ENCODE data around the gene SOX8. TPM values are rescaled to one million over a fixed set of nuclear protein-coding genes. Genes with fewer than 3 reads are reported as not detected.
"Not testable (repeated sequence)": the region's sequence is repeated elsewhere in the genome, so short reads cannot be mapped to it uniquely, and the experiment has no call there.

The SOX8 gene
- total RNA-seq, 2 donors from 2014 or later, result 0.43 to 5.9 TPM

DNA sequence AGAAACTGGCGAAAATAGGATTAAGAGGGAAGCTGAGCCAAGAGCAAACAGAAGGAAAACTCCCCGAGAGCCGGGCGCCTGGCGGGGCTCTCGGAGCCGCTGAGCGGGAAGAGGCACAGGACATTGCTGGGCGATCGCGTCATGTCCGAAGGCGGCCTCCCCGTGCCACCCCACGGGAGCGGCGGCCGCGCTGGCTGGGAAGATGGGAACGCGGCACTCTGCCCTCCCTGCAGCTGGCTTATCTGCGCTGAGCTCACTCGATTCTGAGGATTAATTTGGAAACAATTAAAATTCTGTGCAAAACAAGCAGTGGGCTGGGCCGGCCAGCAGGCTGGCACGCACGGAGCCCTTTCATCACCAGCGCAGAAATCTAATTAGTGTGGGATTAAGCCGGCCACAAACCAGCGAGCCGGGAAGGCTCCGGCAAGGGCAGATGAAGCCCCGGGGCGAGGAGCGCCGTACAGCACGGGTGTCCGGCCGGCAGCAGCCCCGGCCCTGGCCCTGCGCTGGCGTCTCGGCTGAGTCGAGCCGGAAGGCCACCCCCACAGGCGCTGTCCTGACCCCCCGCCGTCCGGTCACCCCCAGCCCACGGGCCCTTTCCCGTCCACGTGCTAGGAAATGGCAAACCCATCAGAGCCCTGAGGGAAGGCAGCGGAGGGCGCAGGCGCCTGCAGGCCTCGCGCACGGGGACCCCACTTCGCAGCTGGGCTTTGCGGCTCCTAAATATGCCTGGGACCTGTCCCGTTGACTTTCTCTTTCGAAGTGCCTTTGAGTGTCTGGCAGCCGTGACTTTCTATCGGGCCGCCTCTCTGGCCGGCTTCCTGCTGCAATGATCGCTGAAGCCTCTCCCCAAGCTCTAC, 37.9 kb downstream of the SOX8 start:
- ATAC-seq (no peak), DNase-seq (ENCODE audit: low spot score in 2 of 2) (no peak)
- H3K9me3 Mint-ChIP-seq, result no peaks in the 10 kb centered on the region
- H3K36me3 Mint-ChIP-seq, result no peaks in the 10 kb centered on the region
- H3K27ac Mint-ChIP-seq, result no peak overlapping the region

- ATAC-seq (no peak), DNase-seq (ENCODE audit: low spot score in 2 of 2) (no peak)
- no peak overlapping the region for H3K27ac Mint-ChIP-seq
- H3K36me3 Mint-ChIP-seq, result no peaks in the 10 kb centered on the region
- H3K9me3 Mint-ChIP-seq, result no peaks in the 10 kb centered on the region
Observed at GRCh38 chr16:1020091-1020399, 38.5 kb downstream of the SOX8 start.

- H3K36me3 Mint-ChIP-seq, result no peaks in the 10 kb centered on the region
- no peak for DNase-seq (ENCODE audit: low spot score in 2 of 2)
- H3K27ac Mint-ChIP-seq, result no peak overlapping the region
- no peak for ATAC-seq
- no peaks in the 10 kb centered on the region for H3K9me3 Mint-ChIP-seq
Observed at GRCh38 chr16:1020591-1020990, 39.0 kb downstream of the SOX8 start.

DNA sequence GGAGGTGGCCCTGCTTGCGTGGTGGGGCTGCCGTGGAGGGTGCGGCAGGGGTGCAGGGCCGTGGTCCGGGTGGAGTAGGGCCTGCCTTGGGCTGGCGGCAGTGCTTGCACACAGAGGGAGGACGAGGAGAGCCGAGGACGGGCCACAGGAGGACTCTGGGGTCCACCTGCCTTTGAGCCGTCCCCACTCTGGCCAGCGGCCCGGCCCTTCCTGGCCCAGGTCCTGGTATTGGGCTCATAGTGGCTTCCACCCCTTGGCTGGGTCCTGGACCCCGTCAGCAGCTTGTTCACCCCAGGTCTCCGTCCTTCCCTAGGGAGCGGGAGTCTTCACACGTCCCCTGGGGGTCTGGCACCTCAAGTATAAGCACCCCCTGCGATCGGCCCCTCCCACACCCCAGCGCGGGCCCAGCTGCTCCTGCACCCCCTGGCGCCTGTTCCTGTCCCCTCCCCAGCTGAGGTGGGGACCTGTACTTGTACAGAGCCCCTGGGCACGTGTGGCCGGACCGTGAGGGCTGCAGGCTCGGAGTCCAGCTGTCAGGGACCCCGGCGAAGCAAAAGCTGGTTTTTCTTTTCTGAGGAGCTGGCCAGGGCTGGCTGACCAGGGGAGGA, 40.1 kb downstream of the SOX8 start:
- ATAC-seq, result no peak
- no peak for DNase-seq (ENCODE audit: low spot score in 2 of 2)
- Mint-ChIP-seq H3K36me3 (no peaks in the 10 kb centered on the region), H3K9me3 (no peaks in the 10 kb centered on the region), H3K27ac (no peak overlapping the region)

DNA sequence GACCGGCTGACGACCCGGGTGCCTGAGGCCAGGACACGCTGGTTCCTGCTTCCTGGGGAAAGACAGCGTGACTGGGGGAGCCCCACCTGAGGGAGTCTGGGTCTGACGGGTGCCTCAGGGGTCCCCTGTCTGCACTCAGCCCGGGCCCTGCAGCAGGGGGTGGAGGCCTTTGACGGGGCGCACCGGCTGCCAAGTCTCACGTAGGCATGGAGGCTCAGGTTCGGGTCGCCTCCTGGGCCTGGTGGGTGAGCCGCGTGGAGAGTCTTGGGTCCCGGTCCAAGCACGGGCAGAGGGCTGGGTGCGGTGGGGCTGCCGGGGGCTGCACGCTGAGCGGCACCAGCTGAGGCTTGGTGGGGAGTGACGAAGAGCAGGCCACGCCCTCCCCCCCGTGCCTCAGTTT, 40.9 kb downstream of the SOX8 start:
- Mint-ChIP-seq H3K27ac (no peak overlapping the region), H3K9me3 (no peaks in the 10 kb centered on the region), H3K36me3 (no peaks in the 10 kb centered on the region)
- no peak for DNase-seq (ENCODE audit: low spot score in 2 of 2)
- no peak for ATAC-seq

DNA sequence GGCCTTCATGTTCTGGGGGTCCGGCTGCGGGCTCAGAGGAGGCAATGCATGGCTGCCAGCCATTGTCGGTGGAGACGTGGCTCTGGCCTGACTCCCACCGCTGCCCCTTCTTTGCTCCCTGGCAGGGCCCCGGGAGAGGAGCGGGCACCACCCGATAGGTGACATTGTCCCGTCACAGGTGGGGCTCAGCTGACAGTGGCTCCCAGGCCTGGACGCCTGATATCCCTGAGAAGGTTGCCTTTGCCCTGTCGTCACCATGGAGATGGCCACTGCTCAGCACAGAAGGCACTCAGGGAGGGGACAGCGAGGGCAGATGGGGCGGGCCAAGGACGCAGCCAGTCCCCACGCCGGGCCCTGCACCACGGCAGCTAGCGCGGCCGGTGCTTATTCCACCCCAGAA, 42.6 kb downstream of the SOX8 start:
- H3K9me3 Mint-ChIP-seq, result no peaks in the 10 kb centered on the region
- DNase-seq (ENCODE audit: low spot score in 2 of 2), result no peak
- no peaks in the 10 kb centered on the region for H3K36me3 Mint-ChIP-seq
- no peak overlapping the region for H3K27ac Mint-ChIP-seq
- no peak for ATAC-seq

GRCh38 chr16:1025183-1025809, 43.7 kb downstream of the SOX8 start:
- not testable (repeated sequence) for H3K27ac Mint-ChIP-seq; DNase-seq (ENCODE audit: low spot score in 2 of 2); H3K9me3 Mint-ChIP-seq; H3K36me3 Mint-ChIP-seq; ATAC-seq

DNA sequence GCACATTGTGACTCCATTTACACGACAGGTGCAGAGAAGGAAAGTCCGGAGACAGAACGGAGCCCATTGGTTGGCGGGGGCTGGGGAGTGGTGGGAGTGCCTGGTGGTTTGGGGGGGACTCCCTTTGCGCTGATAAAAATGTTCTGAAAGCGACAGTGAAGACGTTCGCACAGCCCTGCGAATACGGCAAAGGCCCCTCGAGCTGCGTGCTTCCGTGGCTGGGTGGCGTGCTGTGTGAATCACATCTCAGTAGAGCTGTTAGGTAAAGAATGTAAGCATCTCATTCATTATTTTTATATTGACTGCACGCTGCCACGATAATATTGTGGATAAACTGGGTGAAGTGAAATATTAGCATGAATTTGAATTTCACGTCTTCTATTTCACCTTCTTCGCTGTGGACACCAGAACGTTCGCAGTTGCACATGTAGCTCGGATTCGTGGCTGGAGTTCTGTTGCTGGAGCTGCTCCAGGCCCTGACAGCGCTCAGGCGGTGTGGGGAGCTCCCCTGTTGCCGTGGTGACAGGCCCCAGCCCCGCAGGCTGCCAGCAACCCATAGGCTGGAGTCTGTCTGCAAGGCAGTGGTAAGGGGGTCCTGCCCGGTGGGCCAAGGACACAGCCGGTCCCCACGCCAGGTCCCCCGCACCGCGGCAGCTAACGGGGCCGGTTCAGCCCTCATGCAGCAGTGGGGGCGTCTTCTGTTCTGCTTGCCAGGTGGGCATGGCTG, 44.6 kb downstream of the SOX8 start:
- no peak for ATAC-seq
- H3K27ac Mint-ChIP-seq, result no peak overlapping the region
- no peaks in the 10 kb centered on the region for H3K36me3 Mint-ChIP-seq
- DNase-seq (ENCODE audit: low spot score in 2 of 2), result no peak
- H3K9me3 Mint-ChIP-seq, result no peaks in the 10 kb centered on the region

- no peaks in the 10 kb centered on the region for H3K9me3 Mint-ChIP-seq
- ATAC-seq, result no peak
- no peak for DNase-seq (ENCODE audit: low spot score in 2 of 2)
- no peak overlapping the region for H3K27ac Mint-ChIP-seq
- no peaks in the 10 kb centered on the region for H3K36me3 Mint-ChIP-seq
Observed at GRCh38 chr16:1026784-1027500, 45.4 kb downstream of the SOX8 start.

GRCh38 chr16:1027501-1027815, 45.9 kb downstream of the SOX8 start:
- no peak overlapping the region for H3K27ac Mint-ChIP-seq
- H3K9me3 Mint-ChIP-seq, result no peaks in the 10 kb centered on the region
- ATAC-seq, result no peak
- no peaks in the 10 kb centered on the region for H3K36me3 Mint-ChIP-seq
- no peak for DNase-seq (ENCODE audit: low spot score in 2 of 2)

- no peak for ATAC-seq
- no peaks in the 10 kb centered on the region for H3K36me3 Mint-ChIP-seq
- DNase-seq (ENCODE audit: low spot score in 2 of 2), result no peak
- H3K27ac Mint-ChIP-seq, result no peak overlapping the region
- H3K9me3 Mint-ChIP-seq, result no peaks in the 10 kb centered on the region
Observed at GRCh38 chr16:1028056-1028455, 46.5 kb downstream of the SOX8 start.

DNA sequence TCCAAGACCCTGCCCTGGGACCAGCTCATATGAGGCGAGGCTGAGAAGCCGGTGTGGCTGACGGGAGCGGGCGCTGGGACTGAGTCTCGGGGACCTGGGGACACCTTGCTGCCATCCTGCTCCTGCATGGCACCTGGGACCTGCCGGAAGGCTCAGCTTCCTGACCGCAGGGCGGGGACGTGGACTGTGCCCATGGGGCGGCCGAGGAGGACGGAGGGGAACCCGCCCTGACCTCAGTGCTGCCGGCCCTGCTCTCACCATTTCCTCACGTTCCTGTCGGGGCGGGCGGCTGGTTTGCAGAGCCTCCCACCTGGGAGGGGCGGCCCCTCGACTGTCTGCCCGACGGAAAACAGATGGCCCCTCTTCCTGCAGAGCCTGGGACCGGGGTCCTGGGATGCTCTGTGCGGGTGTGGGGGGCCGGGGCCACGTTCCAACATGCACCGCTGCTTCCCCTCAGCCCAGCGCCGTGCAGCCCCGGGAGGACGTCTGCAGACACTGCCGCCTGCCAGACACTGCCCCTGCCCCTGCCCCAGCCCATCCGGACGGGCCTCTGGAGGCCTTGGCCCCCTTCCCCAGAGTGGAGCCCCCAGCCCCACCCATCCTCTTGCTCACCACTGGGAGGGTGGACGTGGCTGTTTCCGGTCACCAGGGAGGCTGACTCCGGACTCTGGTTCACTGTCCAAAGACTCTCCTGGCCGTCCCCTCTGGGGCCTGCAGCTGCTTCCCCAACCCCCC, 47.1 kb downstream of the SOX8 start:
- H3K9me3 Mint-ChIP-seq, result no peaks in the 10 kb centered on the region
- no peaks in the 10 kb centered on the region for H3K36me3 Mint-ChIP-seq
- no peak overlapping the region for H3K27ac Mint-ChIP-seq
- no peak for ATAC-seq
- DNase-seq (ENCODE audit: low spot score in 2 of 2), result no peak

- H3K27ac Mint-ChIP-seq, result no peak overlapping the region
Observed at GRCh38 chr16:1029259-1029545, 47.6 kb downstream of the SOX8 start.

GRCh38 chr16:1030473-1030901, 48.9 kb downstream of the SOX8 start:
- Mint-ChIP-seq H3K36me3 (no peaks in the 10 kb centered on the region), H3K27ac (no peak overlapping the region), H3K9me3 (no peaks in the 10 kb centered on the region)
- ATAC-seq (no peak), DNase-seq (ENCODE audit: low spot score in 2 of 2) (no peak)

More at GRCh38 chr16:1029259-1029545, 47.6 kb downstream of the SOX8 start:
- DNase-seq (ENCODE audit: low spot score in 2 of 2) (no peak), ATAC-seq (no peak)
- no peaks in the 10 kb centered on the region for H3K36me3 Mint-ChIP-seq
- no peaks in the 10 kb centered on the region for H3K9me3 Mint-ChIP-seq

DNA sequence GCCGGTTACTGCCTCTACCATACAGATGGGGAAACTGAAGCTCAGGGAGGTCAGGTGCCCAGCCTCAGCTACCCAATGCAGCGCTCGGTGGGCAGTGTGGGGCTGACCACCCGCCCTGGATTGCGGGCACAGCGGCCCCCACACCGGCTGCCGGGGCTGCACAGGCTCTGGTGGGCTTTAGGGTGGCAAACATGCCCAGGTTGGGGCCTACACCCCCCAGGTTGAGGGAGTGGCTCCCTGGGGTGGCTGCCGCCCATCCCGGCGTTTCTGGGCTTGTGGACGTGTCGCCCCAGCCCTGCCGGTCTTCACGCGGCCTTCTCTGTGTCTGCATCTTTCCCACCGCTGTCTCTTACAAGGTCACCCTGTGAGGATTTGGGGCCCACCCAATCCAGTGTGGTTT, 50.1 kb downstream of the SOX8 start:
- no peaks in the 10 kb centered on the region for H3K9me3 Mint-ChIP-seq
- no peak overlapping the region for H3K27ac Mint-ChIP-seq
- no peaks in the 10 kb centered on the region for H3K36me3 Mint-ChIP-seq
- DNase-seq (ENCODE audit: low spot score in 2 of 2) (no peak), ATAC-seq (no peak)

GRCh38 chr16:1032607-1033006, 51.0 kb downstream of the SOX8 start:
- Mint-ChIP-seq H3K9me3 (no peaks in the 10 kb centered on the region), H3K36me3 (no peaks in the 10 kb centered on the region), H3K27ac (no peak overlapping the region)
- ATAC-seq (no peak), DNase-seq (ENCODE audit: low spot score in 2 of 2) (no peak)

Measured in activated naive CD4-positive, alpha-beta T cell treated with anti-CD3 and anti-CD28 coated beads, Interleukin-2, amount 50 U/mL, for 72 hours (primary cell).